22Rv1 (cell line): ENCODE data around the gene GAPVD1.
"Not testable (repeated sequence)": the region's sequence is repeated elsewhere in the genome, so short reads cannot be mapped to it uniquely, and the experiment has no call there.

Experiments
- ZFX ChIP-seq: fragments of 450-650 bp; IDR thresholded peaks from 2 replicates; pipeline ENCODE4 v1.6.1; 2017; ENCODE audit warnings: antibody characterized with exemption, borderline replicate concordance
- TF ChIP-seq, protein P1 (sequence below): fragments of 450-650 bp; IDR thresholded peaks from 2 replicates; pipeline ENCODE4 v1.5.1; 2017; ENCODE audit warnings: mild to moderate bottlenecking

DNA sequence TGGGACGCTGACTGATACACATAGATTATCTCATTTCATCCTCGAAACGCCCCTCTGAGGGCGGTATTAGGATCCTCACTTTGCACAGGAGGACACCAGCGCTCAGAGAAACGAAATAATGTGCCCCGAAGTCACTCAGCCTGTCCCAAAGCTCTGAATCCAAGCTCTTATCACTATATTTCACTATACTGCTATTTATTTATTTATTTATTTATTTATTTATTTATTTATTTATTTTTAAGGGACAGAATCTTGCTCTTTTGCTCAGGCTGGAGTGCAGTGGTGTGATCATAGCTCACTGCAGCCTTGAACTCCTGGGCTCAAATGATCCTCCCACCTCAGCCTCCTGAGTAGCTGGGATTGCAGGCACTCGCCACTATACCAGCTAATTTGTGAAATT is 138.6 kb downstream of the GAPVD1 start:
- TF ChIP-seq, protein P1, sequence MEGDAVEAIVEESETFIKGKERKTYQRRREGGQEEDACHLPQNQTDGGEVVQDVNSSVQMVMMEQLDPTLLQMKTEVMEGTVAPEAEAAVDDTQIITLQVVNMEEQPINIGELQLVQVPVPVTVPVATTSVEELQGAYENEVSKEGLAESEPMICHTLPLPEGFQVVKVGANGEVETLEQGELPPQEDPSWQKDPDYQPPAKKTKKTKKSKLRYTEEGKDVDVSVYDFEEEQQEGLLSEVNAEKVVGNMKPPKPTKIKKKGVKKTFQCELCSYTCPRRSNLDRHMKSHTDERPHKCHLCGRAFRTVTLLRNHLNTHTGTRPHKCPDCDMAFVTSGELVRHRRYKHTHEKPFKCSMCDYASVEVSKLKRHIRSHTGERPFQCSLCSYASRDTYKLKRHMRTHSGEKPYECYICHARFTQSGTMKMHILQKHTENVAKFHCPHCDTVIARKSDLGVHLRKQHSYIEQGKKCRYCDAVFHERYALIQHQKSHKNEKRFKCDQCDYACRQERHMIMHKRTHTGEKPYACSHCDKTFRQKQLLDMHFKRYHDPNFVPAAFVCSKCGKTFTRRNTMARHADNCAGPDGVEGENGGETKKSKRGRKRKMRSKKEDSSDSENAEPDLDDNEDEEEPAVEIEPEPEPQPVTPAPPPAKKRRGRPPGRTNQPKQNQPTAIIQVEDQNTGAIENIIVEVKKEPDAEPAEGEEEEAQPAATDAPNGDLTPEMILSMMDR, result not testable (repeated sequence)
- TF ChIP-seq ZFX, result not testable (repeated sequence)
